Breast epithelium (tissue), 3 donors: Measurements from ENCODE around the gene DEFB132.

Source experiments
- CTCF ChIP-seq, 3 donors: fragments of 450-650 bp; IDR thresholded peaks; one replicate each; pipeline ENCODE4 v1.5.1; 2016 to 2017; ENCODE audit warnings: antibody characterized with exemption in 3 of 3, mild to moderate bottlenecking in 3 of 3, moderate library complexity in 3 of 3
- POLR2A ChIP-seq: fragments of 450-650 bp; IDR thresholded peaks from one replicate; pipeline ENCODE4 v1.6.1; 2016; ENCODE audit warnings: antibody characterized with exemption, mild to moderate bottlenecking, moderate library complexity
- POLR2AphosphoS5 ChIP-seq, 3 donors: sonication (generic); formaldehyde crosslinking; IDR thresholded peaks; one replicate each; pipeline ENCODE4 v1.6.1; 2017; ENCODE audit warnings: antibody characterized with exemption in 3 of 3

GRCh38 chr20:271069-271468 lies 13.5 kb downstream of the DEFB132 start:
- TF ChIP-seq CTCF (IDR thresholded peaks at IDR 0.05) = no peak
- no peak for TF ChIP-seq POLR2A
- TF ChIP-seq POLR2AphosphoS5 (IDR thresholded peaks at IDR 0.05) = no peak
